Measurements from ENCODE around the gene CDC27.

CDC27 gene

GRCh38 chr17:47099451-47099986 lies 89.6 kb downstream of the CDC27 start:
- no peak for DNase-seq (ENCODE audit: low spot score)
- in situ Hi-C loops (cut with MboI; ENCODE audit: low sequenced_read_pairs, unreplicated experiment): no loop called here
- no peak for TF ChIP-seq CTCF (IDR thresholded peaks at IDR 0.05; ENCODE audit: borderline replicate concordance, control extremely low read depth, extremely low read depth, insufficient read depth, missing control alignments)

GRCh38 chr17:47096343-47096742 lies 92.8 kb downstream of the CDC27 start:
- in situ Hi-C loops (cut with MboI; ENCODE audit: low sequenced_read_pairs, unreplicated experiment): no loop called here
- DNase-seq (ENCODE audit: low spot score): no peak
- TF ChIP-seq CTCF (IDR thresholded peaks at IDR 0.05; ENCODE audit: borderline replicate concordance, control extremely low read depth, extremely low read depth, insufficient read depth, missing control alignments): no peak

- no peak for DNase-seq (ENCODE audit: low spot score)
- in situ Hi-C loops (cut with MboI; ENCODE audit: low sequenced_read_pairs, unreplicated experiment): no loop called here
- no peak for TF ChIP-seq CTCF (IDR thresholded peaks at IDR 0.05; ENCODE audit: borderline replicate concordance, control extremely low read depth, extremely low read depth, insufficient read depth, missing control alignments)
Observed at GRCh38 chr17:47095268-47095667, 93.8 kb downstream of the CDC27 start.

GRCh38 chr17:47087093-47087492 lies 102.0 kb downstream of the CDC27 start:
- no peak for TF ChIP-seq CTCF (IDR thresholded peaks at IDR 0.05; ENCODE audit: borderline replicate concordance, control extremely low read depth, extremely low read depth, insufficient read depth, missing control alignments)
- DNase-seq (ENCODE audit: low spot score): no peak
- in situ Hi-C loops (cut with MboI; ENCODE audit: low sequenced_read_pairs, unreplicated experiment): no loop called here

- TF ChIP-seq CTCF (IDR thresholded peaks at IDR 0.05; ENCODE audit: borderline replicate concordance, control extremely low read depth, extremely low read depth, insufficient read depth, missing control alignments): no peak
- in situ Hi-C loops (cut with MboI; ENCODE audit: low sequenced_read_pairs, unreplicated experiment): no loop called here
- DNase-seq (ENCODE audit: low spot score): no peak
Observed at GRCh38 chr17:47085736-47086135, 103.4 kb downstream of the CDC27 start.

- no peak for TF ChIP-seq CTCF (IDR thresholded peaks at IDR 0.05; ENCODE audit: borderline replicate concordance, control extremely low read depth, extremely low read depth, insufficient read depth, missing control alignments)
- in situ Hi-C loops (cut with MboI; ENCODE audit: low sequenced_read_pairs, unreplicated experiment): no loop called here
- DNase-seq (ENCODE audit: low spot score): no peak
Observed at GRCh38 chr17:47078801-47079200, 110.3 kb downstream of the CDC27 start.

- in situ Hi-C loops (cut with MboI; ENCODE audit: low sequenced_read_pairs, unreplicated experiment): no loop called here
- DNase-seq (ENCODE audit: low spot score): no peak
Observed at GRCh38 chr17:47077576-47077975, 111.5 kb downstream of the CDC27 start.

More at GRCh38 chr17:47077576-47077975, 111.5 kb downstream of the CDC27 start:
- TF ChIP-seq CTCF (IDR thresholded peaks at IDR 0.05; ENCODE audit: borderline replicate concordance, control extremely low read depth, extremely low read depth, insufficient read depth, missing control alignments): no peak

Measured in GM13976 (cell line).